ENCODE data around the gene ZC3H14. TPM values are rescaled to one million over a fixed set of nuclear protein-coding genes. Genes with fewer than 3 reads are reported as not detected.

Gene ZC3H14
- total RNA-seq, 1 experiment from 2014 or later: 66.2 TPM

GRCh38 chr14:88599326-88599725 lies 36.5 kb downstream of the ZC3H14 start:
- ATAC-seq: no peak
- Histone ChIP-seq H3K36me3 (ENCODE audit: control insufficient read depth in 1 of 2, insufficient read depth in 2 of 2, low read length in 2 of 2) (peaks cover 52 to 53% of the 10 kb centered on the region in 2 experiments), H3K9me3 (ENCODE audit: control insufficient read depth in 1 of 2, insufficient read depth in 1 of 2, low read depth in 1 of 2, low read length in 2 of 2) (no peaks in the 10 kb centered on the region), H2AFZ (ENCODE audit: low read depth, low read length, poor library complexity, severe bottlenecking) (no peak overlapping the region), H3K4me1 (ENCODE audit: control insufficient read depth in 1 of 2, insufficient read depth in 2 of 2, low read length in 2 of 2) (no peaks in the 10 kb centered on the region), H3K9ac (ENCODE audit: low read length) (no peak overlapping the region), H4K20me1 (ENCODE audit: insufficient read depth) (no peaks in the 10 kb centered on the region), H3K4me2 (ENCODE audit: low read length) (no peak overlapping the region), H3K79me2 (ENCODE audit: insufficient read depth, low read length) (peaks cover 7% of the 10 kb centered on the region; the same call in 1 of the 2 replicates), H3K27ac (ENCODE audit: low read depth, low read length) (no peak overlapping the region), H3K27me3 (ENCODE audit: insufficient read depth, low read length) (no peaks in the 10 kb centered on the region), H3K9me2 (ENCODE audit: insufficient read depth) (no peaks in the 10 kb centered on the region), H3K4me3 (replicated peaks in 1 of 2; ENCODE audit: low read depth in 1 of 2, low read length in 2 of 2) (no peak overlapping the region)
- DNase-seq (ENCODE audit: low read depth, low spot score): no peak
- BruUV-seq (replicated peaks): no TSS peak
- ChIA-PET CTCF (no interaction called here), POLR2A (no interaction called here), RAD21 (ENCODE audit: low non-redundant PET in 1 of 2, low total read pairs in 2 of 2, uncharacterized antibody in 2 of 2, unreplicated experiment in 2 of 2) (no interaction called here)
- TF ChIP-seq CEBPB (IDR thresholded peaks at IDR 0.05; ENCODE audit: low read depth): no peak
- no peak for TF ChIP-seq EGR1 (IDR thresholded peaks at IDR 0.05; ENCODE audit: low read depth)
- no peak for TF ChIP-seq ZNF274 (IDR thresholded peaks at IDR 0.05; ENCODE audit: low read depth, low read length)
- TF ChIP-seq ZFX (IDR thresholded peaks at IDR 0.05): no peak
- TF ChIP-seq JUND (IDR thresholded peaks at IDR 0.05): no peak
- TF ChIP-seq ZBTB33 (IDR thresholded peaks at IDR 0.05; ENCODE audit: extremely low read depth, insufficient replicate concordance, low read length): no peak
- TF ChIP-seq SRF (IDR thresholded peaks at IDR 0.05; ENCODE audit: low read depth): no peak
- no peak for TF ChIP-seq CBX3 (IDR thresholded peaks at IDR 0.05; ENCODE audit: low read depth)
- TF ChIP-seq POLR2AphosphoS5 (IDR thresholded peaks at IDR 0.05; ENCODE audit: low read depth, low read length): no peak
- no peak for TF ChIP-seq EZH2 (IDR thresholded peaks at IDR 0.05)
- TF ChIP-seq EZH2phosphoT487 (IDR thresholded peaks at IDR 0.05; ENCODE audit: borderline replicate concordance): no peak
- TF ChIP-seq REST (IDR thresholded peaks at IDR 0.05; ENCODE audit: low read depth): no peak
- TF ChIP-seq CTCF (IDR thresholded peaks at IDR 0.05 in 2 of 3, conservative IDR thresholded peaks at IDR 0.05 in 1 of 3; ENCODE audit: borderline replicate concordance in 1 of 3, insufficient read depth in 1 of 3, low read depth in 2 of 3, low read length in 2 of 3): no peak
- no peak for TF ChIP-seq MAX (IDR thresholded peaks at IDR 0.05)
- intact Hi-C loops (cut with micrococcal nuclease): no loop called here
